Measurements from ENCODE around the gene ANKIB1. TPM values are rescaled to one million over a fixed set of nuclear protein-coding genes. Genes with fewer than 3 reads are reported as not detected.
"Not testable (repeated sequence)": the region's sequence is repeated elsewhere in the genome, so short reads cannot be mapped to it uniquely, and the experiment has no call there.

Gene ANKIB1
- total RNA-seq, 4 donors from 2014 or later: 44.1 to 53.3 (median 44.9) TPM

DNA sequence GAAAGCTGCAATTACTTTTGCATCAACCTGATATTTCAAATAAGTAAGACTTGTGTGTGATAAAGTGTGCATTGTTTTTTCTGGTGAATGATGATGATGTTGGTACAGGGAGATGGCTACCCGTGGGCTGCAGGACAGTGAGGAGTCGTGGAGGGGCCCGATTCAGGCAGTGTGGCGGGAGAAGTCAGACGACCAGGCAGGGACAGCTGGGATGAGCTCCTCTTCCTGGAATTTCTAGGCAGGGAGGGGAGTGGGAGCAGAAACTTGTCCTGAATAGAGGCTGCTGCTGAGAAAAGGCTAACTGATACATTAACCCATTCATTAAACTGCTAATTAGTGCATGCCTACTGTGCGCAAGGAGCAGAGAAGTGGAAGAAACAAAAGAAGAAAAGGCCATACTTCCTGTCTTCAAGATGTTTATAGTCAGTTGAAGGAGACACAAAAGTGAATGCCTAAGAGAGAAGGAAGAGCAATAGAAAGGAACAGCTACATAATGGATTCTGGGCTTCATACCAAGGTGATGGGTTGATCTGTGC, 192.2 kb downstream of the ANKIB1 start:
- H3K27ac ChIP-seq: no peak overlapping the region
- WGBS, 2 donors: 79 to 83% methylated on average over 6 of the region's 6 CpGs
- no peaks in the 10 kb centered on the region for H3K36me3 ChIP-seq
- no peaks in the 10 kb centered on the region for H3K27me3 ChIP-seq
- intact Hi-C loops (cut with DNase I): no loop called here
- DNase-seq: no peak
- TF ChIP-seq POLR2A (IDR thresholded peaks at IDR 0.05): no peak
- TF ChIP-seq, protein P1, sequence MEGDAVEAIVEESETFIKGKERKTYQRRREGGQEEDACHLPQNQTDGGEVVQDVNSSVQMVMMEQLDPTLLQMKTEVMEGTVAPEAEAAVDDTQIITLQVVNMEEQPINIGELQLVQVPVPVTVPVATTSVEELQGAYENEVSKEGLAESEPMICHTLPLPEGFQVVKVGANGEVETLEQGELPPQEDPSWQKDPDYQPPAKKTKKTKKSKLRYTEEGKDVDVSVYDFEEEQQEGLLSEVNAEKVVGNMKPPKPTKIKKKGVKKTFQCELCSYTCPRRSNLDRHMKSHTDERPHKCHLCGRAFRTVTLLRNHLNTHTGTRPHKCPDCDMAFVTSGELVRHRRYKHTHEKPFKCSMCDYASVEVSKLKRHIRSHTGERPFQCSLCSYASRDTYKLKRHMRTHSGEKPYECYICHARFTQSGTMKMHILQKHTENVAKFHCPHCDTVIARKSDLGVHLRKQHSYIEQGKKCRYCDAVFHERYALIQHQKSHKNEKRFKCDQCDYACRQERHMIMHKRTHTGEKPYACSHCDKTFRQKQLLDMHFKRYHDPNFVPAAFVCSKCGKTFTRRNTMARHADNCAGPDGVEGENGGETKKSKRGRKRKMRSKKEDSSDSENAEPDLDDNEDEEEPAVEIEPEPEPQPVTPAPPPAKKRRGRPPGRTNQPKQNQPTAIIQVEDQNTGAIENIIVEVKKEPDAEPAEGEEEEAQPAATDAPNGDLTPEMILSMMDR (IDR thresholded peaks at IDR 0.05): no peak
- H3K4me1 ChIP-seq: no peaks in the 10 kb centered on the region
- H3K9me3 ChIP-seq: no peaks in the 10 kb centered on the region
- H3K4me3 ChIP-seq (replicated peaks in 1 of 3): no peak overlapping the region

DNA sequence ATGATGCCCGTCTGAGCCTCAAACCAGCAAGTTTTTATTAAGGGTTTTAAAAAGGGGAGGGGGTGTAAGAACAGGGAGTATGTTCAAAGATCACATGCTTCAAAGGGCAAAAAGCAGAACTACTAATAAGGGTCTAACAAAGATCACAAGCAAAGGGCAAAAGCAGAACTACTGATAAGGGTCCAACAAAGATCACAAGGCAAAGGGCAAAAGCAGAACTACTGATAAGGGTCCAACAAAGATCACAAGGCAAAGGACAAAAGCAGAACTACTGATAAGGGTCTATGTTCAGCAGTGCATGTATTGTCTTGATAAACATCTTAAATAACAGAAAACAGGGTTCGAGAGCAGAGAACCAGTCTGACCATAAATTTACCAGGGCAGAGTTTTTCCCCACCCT, 196.9 kb downstream of the ANKIB1 start:
- H3K9me3 ChIP-seq; intact Hi-C loops (cut with DNase I); H3K27ac ChIP-seq; H3K4me3 ChIP-seq (replicated peaks in 1 of 3); H3K36me3 ChIP-seq; H3K4me1 ChIP-seq; H3K27me3 ChIP-seq; DNase-seq: not testable (repeated sequence)
- 89 to 91% methylated on average over 2 of the region's 2 CpGs for WGBS, 2 donors

DNA sequence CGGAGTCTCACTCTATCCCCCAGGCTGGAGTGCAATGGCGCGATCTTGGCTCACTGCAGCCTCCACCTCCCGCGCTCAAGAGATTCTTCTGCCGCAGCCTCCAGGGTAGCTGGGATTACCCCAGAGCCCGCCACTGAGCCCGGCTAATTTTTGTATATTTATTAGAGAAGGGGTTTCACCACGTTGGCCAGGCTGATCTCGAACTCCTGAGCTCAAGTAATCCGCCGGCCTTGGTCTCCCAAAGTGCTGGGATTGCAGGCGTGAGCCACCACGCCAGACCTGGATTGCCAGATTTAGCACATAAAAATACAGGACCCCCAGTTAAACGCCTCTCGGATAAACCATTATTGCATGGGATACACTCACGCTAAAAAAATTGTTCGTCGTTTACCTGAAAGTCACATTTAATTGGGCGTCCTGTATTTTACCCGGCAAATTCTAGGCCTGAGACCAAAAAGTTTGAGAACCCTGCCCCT, 201.1 kb downstream of the ANKIB1 start:
- TF ChIP-seq POLR2A (IDR thresholded peaks at IDR 0.05): no peak
- TF ChIP-seq, protein P1 (IDR thresholded peaks at IDR 0.05): peak in 1 of 6 experiments; percentile 94
- H3K4me3 ChIP-seq (replicated peaks in 1 of 3): peak overlapping the region in 1 of 3 donors; percentile 73
- H3K27ac ChIP-seq: peak overlapping the region; percentile 95 to 98 (median 97)
- H3K9me3 ChIP-seq: no peaks in the 10 kb centered on the region
- no peak for DNase-seq
- H3K36me3 ChIP-seq: peaks cover 4 to 5% of the 10 kb centered on the region in 2 donors
- H3K27me3 ChIP-seq: no peaks in the 10 kb centered on the region
- peaks cover 9 to 10% of the 10 kb centered on the region in 2 donors for H3K4me1 ChIP-seq
- intact Hi-C loops (cut with DNase I): no loop called here
- 53% methylated on average over 20 to 21 of the region's 21 CpGs for WGBS, 2 donors

DNA sequence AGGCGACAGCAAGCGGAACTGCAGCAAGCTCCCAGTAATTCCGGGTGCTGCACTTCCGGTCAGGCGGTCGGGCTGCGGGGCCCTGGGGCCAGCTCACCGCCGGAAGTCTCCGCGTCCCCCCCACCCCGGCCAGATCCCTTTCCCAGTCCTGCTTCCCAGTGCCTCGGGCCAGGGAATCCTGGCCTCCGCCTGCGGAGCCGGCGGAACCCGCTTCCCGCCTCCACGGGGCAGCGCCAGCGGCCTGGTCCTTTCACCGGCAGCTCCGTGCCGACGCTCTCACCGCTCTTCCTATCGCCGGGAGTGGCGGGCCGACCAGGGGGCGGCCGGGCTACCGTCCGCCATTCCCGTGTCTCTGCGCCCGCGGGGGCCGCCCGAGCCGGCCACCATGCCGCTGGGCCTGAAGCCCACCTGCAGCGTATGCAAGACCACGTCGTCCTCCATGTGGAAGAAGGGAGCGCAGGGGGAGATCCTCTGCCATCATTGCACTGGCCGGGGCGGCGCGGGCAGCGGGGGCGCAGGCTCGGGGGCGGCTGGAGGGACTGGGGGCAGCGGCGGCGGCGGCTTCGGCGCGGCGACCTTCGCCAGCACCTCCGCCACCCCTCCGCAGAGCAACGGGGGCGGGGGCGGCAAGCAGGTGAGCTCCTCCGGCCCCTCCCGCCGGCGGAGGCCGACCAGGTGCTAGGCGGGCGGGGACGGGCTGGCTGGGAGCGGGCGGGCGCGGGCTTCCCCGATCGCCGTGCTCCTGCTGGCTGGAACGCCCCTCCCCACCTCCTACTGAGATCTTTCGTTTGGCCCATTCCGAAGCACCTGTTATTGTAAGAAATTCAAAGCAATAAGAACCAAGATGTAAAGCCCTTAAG, 201.8 kb downstream of the ANKIB1 start, which contains the start of gene GATAD1:
TSS of gene GATAD1 (plus strand) at position 138 of the 860 bp plus-strand sequence. CDS start at position 386, 248 bp downstream.
- intact Hi-C loops (cut with DNase I): no loop called here
- Histone ChIP-seq H3K4me3 (replicated peaks in 1 of 3) (peak within 1 kb of the TSS; percentile 73 to 97 (median 76)), H3K9me3 (no peaks in the 10 kb centered on the region), H3K4me1 (peaks cover 9 to 10% of the 10 kb centered on the region in 2 donors), H3K27me3 (no peaks in the 10 kb centered on the region), H3K27ac (peak within 1 kb of the TSS; percentile 95 to 98 (median 97)), H3K36me3 (peaks cover 10 to 11% of the 10 kb centered on the region in 2 donors)
- 0% methylated on average over 18 to 29 of the region's 87 CpGs for WGBS, 2 donors
- DNase-seq: peak; percentile 94
- TF ChIP-seq, protein P1 (IDR thresholded peaks at IDR 0.05): peak in 5 of 6 experiments; percentile 76 to 98 (median 92)
- peak; percentile 7 to 89 for TF ChIP-seq POLR2A (IDR thresholded peaks at IDR 0.05)

DNA sequence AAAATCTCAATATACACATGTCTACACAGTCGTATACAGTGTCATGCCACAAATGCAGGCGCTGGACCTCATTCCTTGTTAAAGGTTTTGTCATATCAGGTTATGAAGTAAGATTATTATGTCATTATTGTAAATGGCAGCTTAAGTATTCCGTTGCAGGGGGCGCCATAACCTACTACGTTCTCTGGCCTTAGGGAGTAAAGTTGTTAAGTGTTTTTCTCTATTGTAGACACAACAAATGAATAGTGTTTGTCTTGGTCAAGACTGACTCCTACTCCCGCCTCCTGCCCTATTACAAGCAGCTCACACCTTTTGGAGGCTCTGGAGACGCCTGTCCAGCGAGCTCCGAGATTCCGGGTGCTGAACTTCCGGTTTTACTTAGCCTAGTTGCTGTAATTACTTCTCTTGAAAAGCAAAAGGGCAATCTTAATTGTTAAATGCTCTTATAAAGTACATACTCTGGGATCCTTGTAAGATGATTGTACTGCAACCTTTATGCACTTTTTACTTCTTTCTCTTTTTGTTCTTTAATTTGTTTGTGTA, 202.5 kb downstream of the ANKIB1 start:
- peak overlapping the region; percentile 73 to 97 (median 76) for H3K4me3 ChIP-seq (replicated peaks in 1 of 3)
- DNase-seq: peak; percentile 62 to 65
- H3K9me3 ChIP-seq: no peaks in the 10 kb centered on the region
- TF ChIP-seq, protein P1 (IDR thresholded peaks at IDR 0.05): peak in 4 of 6 experiments; percentile 19 to 38 (median 26)
- peak in 1 of 2 donors; percentile 40 for TF ChIP-seq POLR2A (IDR thresholded peaks at IDR 0.05)
- H3K36me3 ChIP-seq: peaks cover 11 to 18% of the 10 kb centered on the region in 2 donors
- 0 to 1% methylated on average over 11 of the region's 11 CpGs for WGBS, 2 donors
- intact Hi-C loops (cut with DNase I): no loop called here
- peaks cover 9 to 10% of the 10 kb centered on the region in 2 donors for H3K4me1 ChIP-seq
- peak overlapping the region; percentile 95 to 98 (median 97) for H3K27ac ChIP-seq
- no peaks in the 10 kb centered on the region for H3K27me3 ChIP-seq
